ENCODE data around the gene LDB1. TPM values are rescaled to one million over a fixed set of nuclear protein-coding genes. Genes with fewer than 3 reads are reported as not detected.

LDB1 gene
- total and polyA plus RNA-seq, 2 of the 13 experiments (the other 11 are each of a cell fraction or from before 2014, with no cell fraction given): 17.2 to 45.5 TPM

GRCh38 chr10:102117391-102118159 is 2.6 kb downstream of the LDB1 start (continued):
- TF ChIP-seq ELK4 (CRISPR knock-in tag; IDR thresholded peaks at IDR 0.05; ENCODE audit: borderline replicate concordance): no peak
- TF ChIP-seq ZNF607 (CRISPR knock-in tag; IDR thresholded peaks at IDR 0.05; ENCODE audit: borderline replicate concordance): no peak
- TF ChIP-seq ZNF713 (CRISPR knock-in tag; IDR thresholded peaks at IDR 0.05): no peak
- TF ChIP-seq MEIS2 (CRISPR knock-in tag; IDR thresholded peaks at IDR 0.05): no peak
- no peak for TF ChIP-seq ISX (CRISPR knock-in tag; conservative IDR thresholded peaks at IDR 0.05)
- TF ChIP-seq TFE3 (CRISPR knock-in tag; IDR thresholded peaks at IDR 0.05): peak; percentile 36; the same call in 1 of the 2 replicates
- TF ChIP-seq TCF7 (IDR thresholded peaks at IDR 0.05; ENCODE audit: low read depth): no peak
- TF ChIP-seq POGZ (CRISPR knock-in tag; IDR thresholded peaks at IDR 0.05): no peak
- 0 out of 2 replicates have a peak, but pooled peaks have one; percentile 26 for TF ChIP-seq DPF2 (CRISPR knock-in tag; IDR thresholded peaks at IDR 0.05; ENCODE audit: borderline replicate concordance, low read depth)
- TF ChIP-seq ZFP91 (CRISPR knock-in tag; IDR thresholded peaks at IDR 0.05; ENCODE audit: borderline replicate concordance): peak; percentile 67
- TF ChIP-seq YY1 (IDR thresholded peaks at IDR 0.05; ENCODE audit: insufficient read depth, insufficient replicate concordance, low read depth, low read length): no peak
- no peak for TF ChIP-seq SALL2 (CRISPR knock-in tag; IDR thresholded peaks at IDR 0.05)
- TF ChIP-seq, protein P1, sequence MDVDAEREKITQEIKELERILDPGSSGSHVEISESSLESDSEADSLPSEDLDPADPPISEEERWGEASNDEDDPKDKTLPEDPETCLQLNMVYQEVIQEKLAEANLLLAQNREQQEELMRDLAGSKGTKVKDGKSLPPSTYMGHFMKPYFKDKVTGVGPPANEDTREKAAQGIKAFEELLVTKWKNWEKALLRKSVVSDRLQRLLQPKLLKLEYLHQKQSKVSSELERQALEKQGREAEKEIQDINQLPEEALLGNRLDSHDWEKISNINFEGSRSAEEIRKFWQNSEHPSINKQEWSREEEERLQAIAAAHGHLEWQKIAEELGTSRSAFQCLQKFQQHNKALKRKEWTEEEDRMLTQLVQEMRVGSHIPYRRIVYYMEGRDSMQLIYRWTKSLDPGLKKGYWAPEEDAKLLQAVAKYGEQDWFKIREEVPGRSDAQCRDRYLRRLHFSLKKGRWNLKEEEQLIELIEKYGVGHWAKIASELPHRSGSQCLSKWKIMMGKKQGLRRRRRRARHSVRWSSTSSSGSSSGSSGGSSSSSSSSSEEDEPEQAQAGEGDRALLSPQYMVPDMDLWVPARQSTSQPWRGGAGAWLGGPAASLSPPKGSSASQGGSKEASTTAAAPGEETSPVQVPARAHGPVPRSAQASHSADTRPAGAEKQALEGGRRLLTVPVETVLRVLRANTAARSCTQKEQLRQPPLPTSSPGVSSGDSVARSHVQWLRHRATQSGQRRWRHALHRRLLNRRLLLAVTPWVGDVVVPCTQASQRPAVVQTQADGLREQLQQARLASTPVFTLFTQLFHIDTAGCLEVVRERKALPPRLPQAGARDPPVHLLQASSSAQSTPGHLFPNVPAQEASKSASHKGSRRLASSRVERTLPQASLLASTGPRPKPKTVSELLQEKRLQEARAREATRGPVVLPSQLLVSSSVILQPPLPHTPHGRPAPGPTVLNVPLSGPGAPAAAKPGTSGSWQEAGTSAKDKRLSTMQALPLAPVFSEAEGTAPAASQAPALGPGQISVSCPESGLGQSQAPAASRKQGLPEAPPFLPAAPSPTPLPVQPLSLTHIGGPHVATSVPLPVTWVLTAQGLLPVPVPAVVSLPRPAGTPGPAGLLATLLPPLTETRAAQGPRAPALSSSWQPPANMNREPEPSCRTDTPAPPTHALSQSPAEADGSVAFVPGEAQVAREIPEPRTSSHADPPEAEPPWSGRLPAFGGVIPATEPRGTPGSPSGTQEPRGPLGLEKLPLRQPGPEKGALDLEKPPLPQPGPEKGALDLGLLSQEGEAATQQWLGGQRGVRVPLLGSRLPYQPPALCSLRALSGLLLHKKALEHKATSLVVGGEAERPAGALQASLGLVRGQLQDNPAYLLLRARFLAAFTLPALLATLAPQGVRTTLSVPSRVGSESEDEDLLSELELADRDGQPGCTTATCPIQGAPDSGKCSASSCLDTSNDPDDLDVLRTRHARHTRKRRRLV (CRISPR knock-in tag; IDR thresholded peaks at IDR 0.05): no peak
- TF ChIP-seq SIX4 (CRISPR knock-in tag; IDR thresholded peaks at IDR 0.05): no peak
- TF ChIP-seq, protein P2, sequence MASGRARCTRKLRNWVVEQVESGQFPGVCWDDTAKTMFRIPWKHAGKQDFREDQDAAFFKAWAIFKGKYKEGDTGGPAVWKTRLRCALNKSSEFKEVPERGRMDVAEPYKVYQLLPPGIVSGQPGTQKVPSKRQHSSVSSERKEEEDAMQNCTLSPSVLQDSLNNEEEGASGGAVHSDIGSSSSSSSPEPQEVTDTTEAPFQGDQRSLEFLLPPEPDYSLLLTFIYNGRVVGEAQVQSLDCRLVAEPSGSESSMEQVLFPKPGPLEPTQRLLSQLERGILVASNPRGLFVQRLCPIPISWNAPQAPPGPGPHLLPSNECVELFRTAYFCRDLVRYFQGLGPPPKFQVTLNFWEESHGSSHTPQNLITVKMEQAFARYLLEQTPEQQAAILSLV (CRISPR knock-in tag; IDR thresholded peaks at IDR 0.05; ENCODE audit: borderline replicate concordance): no peak
- TF ChIP-seq POLR2G (IDR thresholded peaks at IDR 0.05; ENCODE audit: low read depth, low read length): no peak
- no peak for TF ChIP-seq ZNF414 (CRISPR knock-in tag; IDR thresholded peaks at IDR 0.05)
